GM19099 (cell line): ENCODE results near the gene C3orf38.

ENCODE experiments used
- POLR2A ChIP-seq: IDR thresholded peaks from 3 replicates; pipeline ENCODE4 v1.6.1; 2011; ENCODE audit warnings: low read depth; ENCODE audit not compliant: insufficient read length; ENCODE audit errors: extremely low read depth

The C3orf38 gene

DNA sequence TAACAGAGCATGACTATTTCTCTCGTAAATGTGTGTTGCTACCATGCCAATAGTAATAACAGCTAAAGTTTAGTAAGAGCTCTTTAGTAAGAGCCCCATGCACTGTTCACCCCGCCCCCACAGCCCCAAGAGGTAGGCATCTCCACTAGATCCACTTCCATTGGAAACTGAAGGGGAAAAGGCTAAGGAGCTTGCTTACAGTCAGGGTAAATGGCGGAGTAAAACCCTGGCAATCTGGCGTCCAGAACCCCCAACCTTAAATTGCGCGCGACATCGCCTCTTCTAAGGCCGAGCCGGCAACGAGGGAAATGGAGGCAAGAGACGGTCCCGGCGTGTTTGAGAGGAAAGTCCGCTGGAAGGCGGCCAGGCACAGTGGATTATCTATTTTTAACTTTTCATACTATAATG lies 654 bp upstream of the C3orf38 start:
- TF ChIP-seq POLR2A: no peak

GRCh38 chr3:88150371-88150770 lies 612 bp downstream of the C3orf38 start:
- no peak for TF ChIP-seq POLR2A

GRCh38 chr3:88150806-88151205 lies 1.0 kb downstream of the C3orf38 start:
- no peak for TF ChIP-seq POLR2A

DNA sequence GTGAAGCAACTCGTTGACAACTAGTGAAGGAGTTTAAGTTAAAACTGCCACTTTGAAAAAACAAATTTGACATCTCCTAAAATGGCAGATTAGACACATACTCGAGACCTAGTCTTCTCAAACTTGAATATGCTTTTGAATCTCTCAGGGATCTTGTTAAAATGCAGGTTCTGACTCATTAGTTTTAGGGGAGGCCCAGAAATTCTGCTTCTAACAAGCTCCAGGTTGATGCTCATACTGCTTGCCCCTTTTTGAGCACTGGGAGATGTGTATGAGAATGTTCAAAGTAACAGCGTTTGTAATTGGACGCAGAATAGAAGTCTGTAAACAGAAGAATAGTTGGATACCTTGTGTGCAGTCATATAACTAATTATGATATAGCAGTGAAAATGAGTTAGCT lies 1.6 kb downstream of the C3orf38 start:
- no peak for TF ChIP-seq POLR2A

- TF ChIP-seq POLR2A: no peak
These were observed 3.1 kb downstream of the C3orf38 start for GRCh38 chr3:88152841-88153240.

DNA sequence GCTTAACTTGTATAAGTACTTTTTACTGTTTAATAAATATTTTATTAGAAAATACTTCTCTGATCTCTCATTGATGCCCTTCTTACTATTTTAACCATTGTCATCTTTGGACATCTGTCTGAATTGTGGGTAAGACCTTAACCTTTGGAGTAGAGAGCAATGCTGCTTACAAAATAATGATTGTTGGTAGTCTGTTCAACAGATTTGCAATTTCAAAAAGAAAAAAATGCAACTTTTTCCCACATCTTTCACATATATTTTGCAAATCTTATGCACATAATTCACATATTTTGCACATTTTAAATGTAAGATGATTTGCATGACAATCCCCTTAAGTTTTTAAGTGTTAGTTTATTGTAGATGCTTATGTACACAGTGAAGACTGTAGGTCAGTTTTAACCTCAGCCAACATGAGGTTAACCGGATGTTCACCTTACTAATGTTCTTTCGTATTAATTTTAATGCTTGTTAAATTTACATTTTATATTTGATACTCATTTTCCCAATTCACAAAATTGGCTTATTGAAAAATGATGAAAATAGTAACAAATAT lies 16.7 kb downstream of the C3orf38 start:
- no peak for TF ChIP-seq POLR2A

DNA sequence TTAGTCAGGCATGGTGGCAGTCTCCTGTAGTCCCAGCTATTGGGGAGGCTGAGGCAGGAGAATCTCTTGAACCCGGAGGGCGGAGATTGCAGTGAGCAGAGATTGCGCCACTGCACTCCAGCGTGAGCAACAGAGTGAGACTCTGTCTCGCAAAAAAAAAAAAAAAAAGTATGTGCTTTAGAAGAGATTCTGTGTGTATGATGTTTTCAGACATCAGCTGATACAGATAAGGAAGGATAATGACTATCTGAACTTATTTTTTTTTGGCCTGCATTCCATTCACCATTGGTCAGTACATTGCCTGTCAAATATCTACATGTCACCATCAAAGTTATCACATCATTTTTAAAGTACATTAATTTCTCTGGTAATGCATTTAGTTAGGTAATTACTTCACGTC lies 17.4 kb downstream of the C3orf38 start:
- TF ChIP-seq POLR2A: no peak

- TF ChIP-seq POLR2A: no peak
These were observed 17.9 kb downstream of the C3orf38 start for GRCh38 chr3:88167704-88168103.

- TF ChIP-seq POLR2A: no peak
These were observed 18.4 kb downstream of the C3orf38 start for GRCh38 chr3:88168171-88168570.

DNA sequence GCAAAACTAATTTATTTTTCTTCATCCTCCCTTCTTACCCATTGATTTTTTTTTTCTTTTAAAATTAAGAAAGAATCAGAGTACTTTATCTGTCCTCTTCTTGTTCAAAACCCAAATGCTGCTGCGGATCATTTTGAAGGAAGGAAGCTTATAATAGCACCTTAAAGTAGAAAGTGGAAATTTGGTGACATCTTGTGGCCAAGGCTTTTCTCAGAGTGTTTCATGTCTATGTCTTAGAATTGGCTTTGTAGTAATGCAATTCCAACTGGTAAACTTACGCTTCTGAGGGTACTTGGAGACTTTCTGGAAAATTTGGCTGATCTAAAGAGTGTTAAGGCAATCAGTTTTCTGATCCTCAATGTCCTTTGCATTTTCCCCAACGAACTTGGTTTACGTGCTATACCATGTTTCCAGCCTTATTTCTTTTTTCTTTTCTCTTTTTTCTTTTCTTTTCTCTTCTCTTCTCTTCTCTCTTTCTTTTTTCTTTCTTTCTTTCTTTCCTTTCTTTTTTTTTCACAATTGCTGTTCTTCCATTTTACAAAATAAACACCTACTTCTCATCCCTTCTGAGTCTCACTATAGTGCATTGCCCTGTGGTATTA lies 30.7 kb downstream of the C3orf38 start:
- no peak for TF ChIP-seq POLR2A

DNA sequence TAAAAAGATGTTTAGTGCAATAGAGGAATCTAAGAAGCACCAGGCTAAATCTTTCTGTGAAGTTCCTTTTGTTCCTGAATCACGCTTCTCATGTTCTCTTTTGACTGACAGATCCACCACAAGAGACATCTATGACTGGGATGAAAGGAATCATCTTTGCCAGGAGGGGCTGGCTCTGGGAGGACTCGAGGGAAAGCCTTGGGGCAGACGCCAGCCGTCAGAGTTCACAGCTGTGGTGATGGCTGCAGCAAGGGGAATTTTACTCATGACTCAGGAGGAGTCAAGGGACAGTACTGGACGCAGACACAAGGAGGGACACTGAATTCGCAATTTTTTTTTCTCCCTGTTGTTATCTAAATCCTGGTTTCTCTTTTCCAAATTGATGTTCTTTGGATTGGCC lies 38.7 kb downstream of the C3orf38 start:
- no peak for TF ChIP-seq POLR2A

- no peak for TF ChIP-seq POLR2A
These were observed 39.6 kb downstream of the C3orf38 start for GRCh38 chr3:88189361-88189810.

- no peak for TF ChIP-seq POLR2A
These were observed 42.2 kb downstream of the C3orf38 start for GRCh38 chr3:88191872-88192409.

GRCh38 chr3:88192631-88193030 lies 42.9 kb downstream of the C3orf38 start:
- TF ChIP-seq POLR2A: no peak

DNA sequence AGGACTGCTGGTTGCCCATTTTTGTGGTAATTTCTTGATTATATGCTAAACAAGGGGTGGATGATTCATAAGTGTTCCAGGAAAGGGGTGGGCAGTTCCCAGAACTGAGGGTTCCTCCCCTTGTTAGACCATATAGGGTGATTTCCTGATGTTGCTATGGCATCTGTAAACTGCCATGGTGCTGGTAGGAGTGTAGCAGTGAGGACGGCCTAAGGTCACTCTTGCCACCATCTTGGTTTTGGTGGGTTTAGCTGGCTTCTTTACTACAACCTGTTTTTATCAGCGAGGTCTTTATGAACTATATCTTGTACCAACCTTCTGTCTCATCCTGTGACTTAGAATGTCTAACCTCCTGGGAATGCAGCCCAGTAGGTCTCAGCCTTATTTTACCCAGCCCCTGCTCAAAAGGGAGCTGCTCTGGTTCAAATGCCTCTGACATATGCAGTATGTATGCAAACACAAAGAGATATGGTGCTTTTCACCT lies 46.2 kb downstream of the C3orf38 start:
- no peak for TF ChIP-seq POLR2A

- TF ChIP-seq POLR2A: no peak
These were observed 48.4 kb downstream of the C3orf38 start for GRCh38 chr3:88198121-88198520.
